ENCODE measurements around the gene TIMM10. TPM values are rescaled to one million over a fixed set of nuclear protein-coding genes. Genes with fewer than 3 reads are reported as not detected.

TIMM10 gene
- total and polyA plus RNA-seq, 11 donors, result 36.6 to 135 (median 46.4) TPM

DNA sequence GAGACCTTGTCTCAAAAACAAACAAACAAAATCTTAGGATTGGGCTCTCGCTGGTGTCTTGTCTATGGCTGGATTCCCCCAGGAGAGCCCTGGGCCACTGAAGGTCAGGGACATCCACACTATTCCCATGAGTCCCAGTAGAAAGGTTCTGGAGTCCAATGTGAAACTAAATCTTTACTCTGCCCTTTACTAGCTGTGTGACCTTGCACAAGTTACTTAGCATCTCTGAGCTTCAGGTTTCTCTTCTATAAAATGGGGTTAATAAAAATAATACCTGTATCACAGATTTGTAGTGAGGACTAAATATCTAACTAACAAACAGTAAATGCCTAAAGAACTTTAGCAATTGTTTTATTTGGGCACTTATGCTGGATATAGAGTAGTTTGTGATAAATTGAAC, 24.0 kb downstream of the TIMM10 start:
- H3K27ac ChIP-seq, result no peak overlapping the region
- peaks cover 0 to 25% (median 0%) of the 10 kb centered on the region in 9 donors for H3K36me3 ChIP-seq
- TF ChIP-seq CTCF (IDR thresholded peaks at IDR 0.05) (no peak), POLR2A (IDR thresholded peaks at IDR 0.05) (no peak)
- no peak for ATAC-seq
- H3K4me1 ChIP-seq, result peaks cover 0 to 6% (median 0%) of the 10 kb centered on the region in 12 donors
- H3K4me3 ChIP-seq, result no peak overlapping the region
- no peaks in the 10 kb centered on the region for H3K9me3 ChIP-seq
- intact Hi-C loops (cut with DNase I), result no loop called here
- no peaks in the 10 kb centered on the region for H3K27me3 ChIP-seq
- 70 to 87% (median 78%) methylated on average over 1 of the region's 1 CpG for WGBS, 4 donors
- no peak for DNase-seq

DNA sequence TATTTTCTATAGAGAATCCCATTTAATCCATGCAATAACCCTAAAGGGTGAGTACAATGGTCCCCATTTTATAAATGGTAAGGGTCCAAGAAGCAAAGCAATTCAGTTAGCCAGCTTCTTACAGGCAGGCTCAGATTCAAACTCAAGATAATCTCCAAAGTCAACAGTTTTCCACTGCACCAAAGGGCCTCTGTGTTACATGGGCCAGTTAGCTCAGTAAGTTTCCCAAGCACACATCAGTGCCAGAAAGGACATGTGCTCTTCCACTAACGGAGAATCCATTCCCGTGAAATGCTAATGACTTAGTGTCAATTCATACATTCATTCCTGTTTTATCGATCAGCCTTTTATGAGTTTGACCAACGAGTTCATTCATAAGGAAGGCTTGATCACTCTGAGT, 26.0 kb downstream of the TIMM10 start:
- ATAC-seq, result no peak

DNA sequence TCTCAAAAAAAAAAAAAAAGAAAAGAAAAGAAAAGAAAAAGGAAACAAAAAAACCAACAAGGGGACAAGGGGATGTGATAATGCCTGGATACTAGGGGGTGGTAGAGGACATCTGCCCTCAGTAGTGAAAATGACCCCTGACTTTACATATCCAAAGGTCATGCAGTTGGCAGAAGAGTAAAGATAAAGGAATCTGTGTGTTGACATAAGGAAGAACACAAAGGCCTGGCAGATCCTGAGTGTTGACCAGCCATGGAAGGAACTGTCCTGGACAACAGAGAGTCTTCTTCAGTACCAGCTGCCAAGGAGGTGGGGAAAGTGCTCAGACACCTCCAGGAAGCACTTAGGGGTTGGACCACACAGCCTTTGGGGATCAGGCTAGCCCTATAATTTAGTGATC, 27.7 kb downstream of the TIMM10 start:
- H3K36me3 ChIP-seq, result peaks cover 0 to 25% (median 0%) of the 10 kb centered on the region in 9 donors
- no peaks in the 10 kb centered on the region for H3K9me3 ChIP-seq
- H3K4me3 ChIP-seq, result no peak overlapping the region
- no peak for DNase-seq
- H3K27ac ChIP-seq, result no peak overlapping the region
- no peak for ATAC-seq
- peaks cover 5 to 35% (median 20%) of the 10 kb centered on the region in 12 donors for H3K4me1 ChIP-seq
- no peaks in the 10 kb centered on the region for H3K27me3 ChIP-seq
- no peak for TF ChIP-seq POLR2A (IDR thresholded peaks at IDR 0.05)
- no peak for TF ChIP-seq CTCF (IDR thresholded peaks at IDR 0.05)
- intact Hi-C loops (cut with DNase I), result no loop called here

More for the DNA sequence above, 26.0 kb downstream of the TIMM10 start:
- H3K27me3 ChIP-seq, result no peaks in the 10 kb centered on the region
- intact Hi-C loops (cut with DNase I), result no loop called here
- peaks cover 0 to 23% (median 10%) of the 10 kb centered on the region in 12 donors for H3K4me1 ChIP-seq
- H3K4me3 ChIP-seq, result no peak overlapping the region
- no peak overlapping the region for H3K27ac ChIP-seq
- no peak for TF ChIP-seq POLR2A (IDR thresholded peaks at IDR 0.05)
- no peak for TF ChIP-seq CTCF (IDR thresholded peaks at IDR 0.05)
- WGBS, 4 donors, result 75 to 93% (median 89%) methylated on average over 4 of the region's 4 CpGs
- H3K36me3 ChIP-seq, result peaks cover 0 to 25% (median 0%) of the 10 kb centered on the region in 9 donors
- DNase-seq, result no peak
- no peaks in the 10 kb centered on the region for H3K9me3 ChIP-seq

DNA sequence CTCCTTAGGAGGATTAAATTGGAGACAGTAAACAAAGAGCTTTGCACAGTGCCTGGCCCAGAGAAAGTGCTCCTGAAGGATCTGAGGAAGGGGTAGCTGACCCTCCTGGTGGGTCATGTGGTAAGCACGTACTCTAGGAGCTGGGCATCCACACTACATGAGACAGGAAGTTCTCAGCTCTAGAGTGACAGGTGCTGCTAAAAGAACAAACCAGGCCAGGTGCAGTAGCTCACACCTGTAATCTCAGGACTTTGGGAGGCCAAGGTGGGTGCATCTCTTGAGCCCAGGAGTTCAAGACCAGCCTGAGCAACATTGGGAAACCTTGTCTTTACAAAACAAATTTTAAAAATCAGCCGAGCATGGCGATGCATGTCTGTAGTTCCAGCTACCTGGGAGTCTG, 28.2 kb downstream of the TIMM10 start:
- H3K27ac ChIP-seq, result peak overlapping the region in 8 of 12 donors; percentile 12 to 81 (median 26)
- H3K27me3 ChIP-seq, result no peaks in the 10 kb centered on the region
- TF ChIP-seq POLR2A (IDR thresholded peaks at IDR 0.05), result no peak
- no peak for TF ChIP-seq CTCF (IDR thresholded peaks at IDR 0.05)
- DNase-seq, result no peak
- H3K4me3 ChIP-seq, result no peak overlapping the region
- intact Hi-C loops (cut with DNase I), result no loop called here
- WGBS, 4 donors, result 93 to 98% (median 96%) methylated on average over 3 of the region's 3 CpGs
- ATAC-seq, result no peak
- H3K36me3 ChIP-seq, result peaks cover 0 to 29% (median 0%) of the 10 kb centered on the region in 9 donors
- H3K4me1 ChIP-seq, result peaks cover 5 to 35% (median 20%) of the 10 kb centered on the region in 12 donors
- no peaks in the 10 kb centered on the region for H3K9me3 ChIP-seq
